Osteocyte (in vitro differentiated cells): ENCODE results near the gene DEFB125. TPM values are rescaled to one million over a fixed set of nuclear protein-coding genes. Genes with fewer than 3 reads are reported as not detected.

Experiments used
- DNase-seq: peaks from one replicate; pipeline ENCODE4 v3.0.0; 2021; ENCODE audit warnings: mixed read lengths; ENCODE audit not compliant: unreplicated experiment; ENCODE audit errors: extremely low spot score
- H3K27ac Mint-ChIP-seq: one replicate; pipeline ENCODE4 v1.8.0; 2021; ENCODE audit warnings: mild to moderate bottlenecking, mixed read lengths; ENCODE audit not compliant: unreplicated experiment
- H3K27me3 Mint-ChIP-seq: one replicate; pipeline ENCODE4 v1.8.0; 2021; ENCODE audit warnings: mixed read lengths; ENCODE audit not compliant: unreplicated experiment
- H3K36me3 Mint-ChIP-seq: one replicate; pipeline ENCODE4 v1.8.0; 2021; ENCODE audit warnings: mixed read lengths; ENCODE audit not compliant: unreplicated experiment
- H3K4me1 Mint-ChIP-seq: one replicate; pipeline ENCODE4 v1.8.0; 2021; ENCODE audit warnings: mixed read lengths; ENCODE audit not compliant: unreplicated experiment
- H3K4me3 Mint-ChIP-seq: one replicate; pipeline ENCODE4 v1.8.0; 2021; ENCODE audit warnings: mild to moderate bottlenecking, moderate library complexity, mixed read lengths; ENCODE audit not compliant: unreplicated experiment
- H3K9me3 Mint-ChIP-seq: one replicate; pipeline ENCODE4 v1.8.0; 2021; ENCODE audit warnings: mixed read lengths; ENCODE audit not compliant: unreplicated experiment
- long read RNA-seq: library from polyadenylated mRNA; unstranded; transcript quantifications from one replicate; pipeline ENCODE4 v2.0.0, GENCODE V29; 2021
- total RNA-seq: library from RNA; stranded (reverse); gene quantifications from 2 replicates; pipeline ENCODE4 v1.2.1, GENCODE V29; 2021
- TF ChIP-seq, protein P1 (sequence below): fragments of 200-600 bp; sonication (generic); IDR thresholded peaks from 2 replicates; pipeline ENCODE4 v1.5.0; 2021; ENCODE audit warnings: antibody characterized with exemption, mild to moderate bottlenecking, moderate library complexity

DEFB125 gene, protein sequence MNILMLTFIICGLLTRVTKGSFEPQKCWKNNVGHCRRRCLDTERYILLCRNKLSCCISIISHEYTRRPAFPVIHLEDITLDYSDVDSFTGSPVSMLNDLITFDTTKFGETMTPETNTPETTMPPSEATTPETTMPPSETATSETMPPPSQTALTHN
- not detected in 2 replicates for total RNA-seq
- long read RNA-seq = 0 reads

DNA sequence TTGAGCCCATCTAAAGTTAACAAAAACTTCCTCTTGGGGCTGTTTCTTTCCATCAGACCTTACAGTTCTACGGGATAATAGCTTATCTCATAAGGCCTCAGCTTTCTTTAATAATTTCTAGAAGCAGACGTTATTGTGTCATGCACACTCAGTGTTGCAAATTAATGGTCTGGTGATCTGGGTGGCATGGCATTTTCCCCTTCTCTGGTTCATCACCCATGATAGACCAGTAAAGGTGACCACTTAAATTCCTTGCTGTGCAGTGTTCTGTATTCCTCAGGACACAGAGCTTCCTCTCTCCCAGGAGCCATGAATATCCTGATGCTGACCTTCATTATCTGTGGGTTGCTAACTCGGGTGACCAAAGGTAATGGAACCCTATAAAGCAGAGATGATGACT, at the start of gene DEFB125:
Gene DEFB125 (plus strand): TSS at position 272 of the 400 bp plus-strand sequence. CDS start 38 bp downstream, at position 310.
- Mint-ChIP-seq H3K4me3 (no peak within 1 kb of the TSS), H3K9me3 (peaks cover 9% of the 10 kb centered on the region), H3K36me3 (no peaks in the 10 kb centered on the region), H3K4me1 (no peaks in the 10 kb centered on the region), H3K27ac (no peak within 1 kb of the TSS), H3K27me3 (peaks cover 19% of the 10 kb centered on the region)
- TF ChIP-seq, protein P1, sequence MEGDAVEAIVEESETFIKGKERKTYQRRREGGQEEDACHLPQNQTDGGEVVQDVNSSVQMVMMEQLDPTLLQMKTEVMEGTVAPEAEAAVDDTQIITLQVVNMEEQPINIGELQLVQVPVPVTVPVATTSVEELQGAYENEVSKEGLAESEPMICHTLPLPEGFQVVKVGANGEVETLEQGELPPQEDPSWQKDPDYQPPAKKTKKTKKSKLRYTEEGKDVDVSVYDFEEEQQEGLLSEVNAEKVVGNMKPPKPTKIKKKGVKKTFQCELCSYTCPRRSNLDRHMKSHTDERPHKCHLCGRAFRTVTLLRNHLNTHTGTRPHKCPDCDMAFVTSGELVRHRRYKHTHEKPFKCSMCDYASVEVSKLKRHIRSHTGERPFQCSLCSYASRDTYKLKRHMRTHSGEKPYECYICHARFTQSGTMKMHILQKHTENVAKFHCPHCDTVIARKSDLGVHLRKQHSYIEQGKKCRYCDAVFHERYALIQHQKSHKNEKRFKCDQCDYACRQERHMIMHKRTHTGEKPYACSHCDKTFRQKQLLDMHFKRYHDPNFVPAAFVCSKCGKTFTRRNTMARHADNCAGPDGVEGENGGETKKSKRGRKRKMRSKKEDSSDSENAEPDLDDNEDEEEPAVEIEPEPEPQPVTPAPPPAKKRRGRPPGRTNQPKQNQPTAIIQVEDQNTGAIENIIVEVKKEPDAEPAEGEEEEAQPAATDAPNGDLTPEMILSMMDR = no peak
- no peak for DNase-seq

DNA sequence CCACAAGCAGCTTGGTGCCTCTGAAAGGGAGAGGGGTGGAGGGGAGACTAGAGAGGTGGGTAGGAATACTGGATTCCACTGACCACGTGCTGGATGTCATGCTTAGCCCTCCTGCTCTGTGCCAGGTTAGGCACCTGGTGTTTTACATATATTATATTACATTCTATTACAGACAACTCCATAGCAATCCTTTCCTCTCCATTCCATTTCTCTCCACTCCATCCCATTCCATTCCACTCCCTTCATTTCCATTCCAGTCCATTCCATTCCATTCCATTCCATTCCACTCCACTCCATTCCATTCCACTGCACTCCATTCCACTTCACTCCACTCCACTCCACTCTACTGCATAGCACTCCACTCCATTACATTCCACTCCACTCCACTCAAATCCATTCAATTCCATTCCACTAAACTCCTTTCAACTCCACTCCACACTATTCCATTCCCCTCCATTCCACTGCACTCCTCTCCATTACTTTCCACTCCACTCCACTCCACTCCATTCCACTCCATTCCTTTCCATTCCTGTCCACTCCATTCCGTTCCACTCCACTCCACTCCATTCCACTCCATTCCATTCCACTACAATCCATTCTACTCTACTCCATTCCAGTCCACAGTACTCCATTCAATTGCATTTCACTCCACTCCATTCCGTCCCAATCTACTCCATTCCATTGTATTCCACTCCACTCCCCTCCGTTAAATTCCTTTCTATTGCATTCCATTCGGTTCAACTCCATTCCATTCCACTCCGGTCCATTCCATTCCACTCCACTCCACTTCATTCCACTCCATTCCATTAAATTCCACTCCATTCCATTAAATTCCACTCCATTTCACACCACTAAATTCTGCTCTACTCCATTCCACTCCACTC, 27.2 kb upstream of the DEFB125 start:
- Mint-ChIP-seq H3K36me3 (no peaks in the 10 kb centered on the region), H3K4me1 (no peaks in the 10 kb centered on the region), H3K9me3 (no peaks in the 10 kb centered on the region), H3K27me3 (no peaks in the 10 kb centered on the region), H3K27ac (no peak overlapping the region), H3K4me3 (no peak overlapping the region)
- TF ChIP-seq, protein P1 = no peak
- DNase-seq = no peak

DNA sequence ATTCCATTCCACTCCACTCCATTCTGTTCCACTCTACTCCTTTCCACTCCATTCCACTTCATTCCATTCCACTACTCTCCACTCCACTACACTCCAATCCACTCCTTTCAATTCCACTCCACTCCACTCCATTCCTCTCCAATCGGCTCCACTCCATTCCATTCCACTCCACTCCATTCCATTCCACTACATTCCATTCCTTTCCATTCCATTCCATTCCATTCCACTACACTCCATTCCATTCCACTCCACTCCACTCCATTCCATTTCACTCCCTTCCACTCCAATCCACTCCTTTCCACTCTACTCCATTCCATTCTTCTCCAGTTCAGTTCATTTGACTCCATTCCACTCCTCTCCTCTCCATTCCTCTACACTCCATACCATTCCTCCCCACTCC, 26.2 kb upstream of the DEFB125 start:
- Mint-ChIP-seq H3K9me3 (no peaks in the 10 kb centered on the region), H3K4me1 (no peaks in the 10 kb centered on the region), H3K36me3 (no peaks in the 10 kb centered on the region), H3K27ac (no peak overlapping the region), H3K4me3 (no peak overlapping the region), H3K27me3 (no peaks in the 10 kb centered on the region)
- DNase-seq = no peak
- TF ChIP-seq, protein P1 = no peak

DNA sequence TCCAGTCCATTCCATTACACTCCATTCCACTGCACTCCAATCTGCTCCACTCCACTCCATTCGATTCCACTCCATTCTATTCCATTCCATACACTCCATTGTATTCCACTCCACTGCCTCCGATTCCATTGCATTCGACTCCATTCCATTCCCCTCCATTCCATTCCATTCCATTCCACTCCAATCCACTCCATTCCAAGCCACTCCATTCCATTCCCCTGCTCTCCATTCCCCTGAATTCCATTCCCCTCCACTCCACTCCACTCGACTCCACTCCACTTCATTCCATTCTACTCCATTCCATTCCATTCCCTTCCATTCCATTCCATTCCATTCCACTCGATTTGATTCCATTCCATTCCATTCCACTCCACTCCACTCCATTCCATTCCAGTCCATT, 25.7 kb upstream of the DEFB125 start:
- H3K27ac Mint-ChIP-seq = no peak overlapping the region
- no peaks in the 10 kb centered on the region for H3K27me3 Mint-ChIP-seq
- TF ChIP-seq, protein P1 = no peak
- H3K36me3 Mint-ChIP-seq = no peaks in the 10 kb centered on the region
- H3K9me3 Mint-ChIP-seq = no peaks in the 10 kb centered on the region
- no peak overlapping the region for H3K4me3 Mint-ChIP-seq
- DNase-seq = no peak
- H3K4me1 Mint-ChIP-seq = no peaks in the 10 kb centered on the region

DNA sequence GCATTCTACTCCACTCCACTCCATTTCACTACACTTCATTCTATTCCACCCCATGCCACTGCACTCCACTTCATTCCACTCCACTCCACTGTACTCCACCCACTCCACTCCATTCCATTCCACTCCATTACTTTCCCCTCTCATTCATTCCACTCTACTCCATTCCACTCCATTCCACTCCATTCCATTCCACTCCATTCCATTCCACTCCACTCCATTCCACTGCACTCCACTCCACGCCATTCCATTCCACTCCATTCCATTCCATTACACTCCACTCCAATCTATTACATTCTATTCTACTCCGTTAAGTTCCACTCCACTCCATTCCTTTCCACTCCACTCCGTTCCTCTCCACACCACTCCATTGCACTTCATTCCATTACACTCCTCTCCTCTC, 25.0 kb upstream of the DEFB125 start:
- no peak overlapping the region for H3K4me3 Mint-ChIP-seq
- no peak for DNase-seq
- TF ChIP-seq, protein P1 = no peak
- no peaks in the 10 kb centered on the region for H3K27me3 Mint-ChIP-seq
- H3K27ac Mint-ChIP-seq = no peak overlapping the region
- no peaks in the 10 kb centered on the region for H3K36me3 Mint-ChIP-seq
- no peaks in the 10 kb centered on the region for H3K9me3 Mint-ChIP-seq
- no peaks in the 10 kb centered on the region for H3K4me1 Mint-ChIP-seq
